AML-193 (cell line): Measurements from ENCODE around the gene ACSS2.

ENCODE experiments used
- DNase-seq, 2 experiments: peaks; one replicate each; lab custom pipeline; 2025; lab: John Stamatoyannopoulos, UW

The ACSS2 gene

DNA sequence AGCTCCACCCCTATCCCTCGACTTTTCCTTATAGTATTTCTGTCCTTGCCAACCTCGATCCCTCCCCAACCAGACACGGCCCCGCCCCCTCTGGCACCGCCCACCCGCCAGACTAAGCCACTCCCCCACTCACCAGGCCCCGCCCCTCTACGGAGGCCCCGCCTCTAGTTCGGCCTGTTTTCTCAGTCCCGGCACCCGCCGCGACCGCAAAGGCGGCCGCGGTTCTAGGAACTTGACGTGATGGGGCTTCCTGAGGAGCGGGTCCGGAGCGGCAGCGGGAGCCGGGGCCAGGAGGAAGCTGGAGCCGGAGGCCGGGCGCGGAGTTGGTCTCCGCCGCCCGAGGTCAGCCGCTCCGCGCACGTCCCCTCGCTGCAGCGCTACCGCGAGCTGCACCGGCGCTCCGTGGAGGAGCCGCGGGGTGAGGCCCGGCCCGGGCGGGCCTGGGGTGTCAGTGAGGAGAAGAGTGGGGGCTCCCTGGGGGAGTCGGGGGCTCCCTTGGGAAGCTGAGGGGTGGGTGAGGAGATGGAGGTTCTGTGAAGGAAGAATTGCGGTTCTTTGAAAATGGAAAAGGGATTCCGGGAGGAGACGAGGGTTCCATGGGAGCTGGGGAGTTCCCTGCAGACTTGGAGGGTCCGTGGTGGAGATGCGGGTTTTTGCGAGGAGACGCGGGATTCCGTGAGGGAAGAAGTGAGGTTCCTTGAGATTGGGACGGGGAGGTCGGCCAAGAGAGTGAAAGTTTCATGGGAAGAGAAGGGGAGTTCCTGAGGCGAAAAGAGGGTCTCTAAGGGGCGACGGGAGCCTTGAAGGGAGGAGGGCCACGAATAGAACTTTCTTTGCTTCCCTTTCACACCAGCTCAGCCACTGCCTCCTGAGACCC lies at the start of gene ACSS2:
TSS of gene ACSS2 (plus strand) at position 207 of the 877 bp plus-strand sequence. CDS start at position 241, 34 bp downstream.
- DNase-seq, result no peak

- DNase-seq, result no peak
Observed at GRCh38 chr20:34829191-34829590, 47.2 kb upstream of the ACSS2 start.

GRCh38 chr20:34831936-34832335 lies 44.5 kb upstream of the ACSS2 start:
- no peak for DNase-seq

GRCh38 chr20:34834459-34834893 lies 41.9 kb upstream of the ACSS2 start:
- peak; percentile 44 to 59 for DNase-seq

- no peak for DNase-seq
Observed at GRCh38 chr20:34842143-34842542, 34.3 kb upstream of the ACSS2 start.

DNA sequence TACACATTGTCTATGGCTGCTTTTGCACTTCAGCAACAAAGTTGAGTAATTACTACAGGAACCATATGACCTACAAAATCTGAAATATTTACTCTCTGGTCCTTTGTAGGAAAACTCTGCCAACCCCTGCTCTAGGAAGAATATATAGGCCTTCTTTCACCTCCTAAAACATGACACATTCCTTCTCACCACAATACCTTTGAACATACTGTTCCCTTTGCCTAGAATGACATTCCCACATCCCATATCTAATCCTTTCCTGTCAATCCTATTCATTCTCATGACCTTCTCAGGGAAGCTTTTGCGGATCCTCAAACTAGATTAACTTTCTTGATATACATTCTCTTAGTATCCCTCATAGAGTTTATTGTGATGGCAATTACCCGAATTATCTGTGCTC lies 33.0 kb upstream of the ACSS2 start:
- no peak for DNase-seq

GRCh38 chr20:34848597-34848996 lies 27.8 kb upstream of the ACSS2 start:
- DNase-seq, result no peak

DNA sequence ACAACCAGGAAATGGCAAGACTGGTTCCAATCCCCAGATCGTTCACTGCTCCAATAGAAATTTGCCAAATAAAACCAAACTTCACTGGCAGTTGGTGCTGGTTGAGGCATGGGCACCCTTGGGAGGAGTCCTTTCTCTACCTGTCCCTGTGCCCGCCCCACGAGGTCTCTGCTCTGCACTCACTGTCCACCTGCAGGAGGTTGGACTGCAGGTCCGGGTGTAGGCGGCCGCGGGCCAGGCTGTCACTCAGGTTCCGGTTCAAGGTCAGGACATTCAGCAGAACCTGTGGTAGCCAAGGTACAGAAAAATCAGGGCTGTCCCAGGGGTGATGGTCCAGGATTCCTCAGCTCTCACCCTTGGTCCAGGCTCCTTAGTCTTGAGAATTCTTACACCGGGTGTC lies 26.6 kb upstream of the ACSS2 start:
- no peak for DNase-seq

DNA sequence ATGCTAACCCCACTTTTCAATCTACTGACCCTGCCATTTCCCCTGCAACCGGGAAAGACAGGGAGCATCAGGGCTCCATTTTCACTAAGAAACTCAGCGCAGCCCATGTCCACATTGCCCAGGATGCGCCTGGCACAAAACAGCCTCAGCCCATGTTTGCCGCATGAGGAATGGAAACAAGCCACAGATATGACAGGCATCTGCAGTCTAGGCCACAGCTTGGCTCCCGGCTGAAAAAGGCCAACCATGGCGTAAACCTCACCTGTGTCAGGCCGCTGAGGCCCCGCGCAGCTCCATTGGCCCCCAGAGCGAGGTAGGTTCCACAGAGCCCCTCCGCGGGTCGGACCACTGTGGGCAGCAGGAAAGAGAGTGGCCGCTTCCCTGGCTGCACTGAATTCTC lies 25.4 kb upstream of the ACSS2 start:
- DNase-seq, result no peak

GRCh38 chr20:34852298-34852697 lies 24.1 kb upstream of the ACSS2 start:
- DNase-seq, result no peak

- DNase-seq, result no peak
Observed at GRCh38 chr20:34859367-34859766, 17.0 kb upstream of the ACSS2 start.

DNA sequence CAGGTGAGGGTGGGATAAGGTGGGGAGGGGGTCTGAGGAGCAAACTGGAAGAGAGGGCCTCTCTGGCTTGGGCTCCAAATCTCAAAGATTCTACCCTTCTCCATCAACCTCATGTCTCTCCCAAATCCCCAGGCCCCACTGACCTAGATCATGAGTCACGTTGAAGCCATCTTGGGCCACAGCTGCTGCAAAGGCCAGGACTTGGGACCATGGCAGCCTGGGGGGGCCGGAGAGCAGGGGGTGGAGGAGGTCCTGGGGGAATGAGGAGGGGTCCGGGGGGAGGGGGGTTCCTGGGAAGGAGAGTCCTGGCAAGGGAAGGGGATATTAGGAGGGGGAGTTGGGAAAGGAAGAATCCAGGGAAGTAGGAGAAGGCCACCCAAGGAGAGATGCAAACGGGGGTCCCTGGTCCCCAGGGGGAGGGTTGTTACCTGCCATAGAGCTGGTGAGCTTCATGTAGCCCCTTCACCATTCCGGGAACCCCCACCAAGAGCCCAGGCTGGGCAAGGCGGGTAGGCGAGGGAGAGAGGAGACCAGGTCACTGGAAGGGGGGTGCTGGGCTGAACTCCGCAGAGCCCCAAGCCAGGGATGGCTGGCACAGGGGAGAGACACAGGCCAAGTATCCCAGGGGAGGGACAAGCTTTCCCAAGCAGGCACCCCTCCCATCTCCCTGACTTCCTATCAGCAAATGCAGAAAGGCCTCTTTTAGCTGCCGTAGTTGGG lies 16.4 kb upstream of the ACSS2 start:
- no peak for DNase-seq

DNA sequence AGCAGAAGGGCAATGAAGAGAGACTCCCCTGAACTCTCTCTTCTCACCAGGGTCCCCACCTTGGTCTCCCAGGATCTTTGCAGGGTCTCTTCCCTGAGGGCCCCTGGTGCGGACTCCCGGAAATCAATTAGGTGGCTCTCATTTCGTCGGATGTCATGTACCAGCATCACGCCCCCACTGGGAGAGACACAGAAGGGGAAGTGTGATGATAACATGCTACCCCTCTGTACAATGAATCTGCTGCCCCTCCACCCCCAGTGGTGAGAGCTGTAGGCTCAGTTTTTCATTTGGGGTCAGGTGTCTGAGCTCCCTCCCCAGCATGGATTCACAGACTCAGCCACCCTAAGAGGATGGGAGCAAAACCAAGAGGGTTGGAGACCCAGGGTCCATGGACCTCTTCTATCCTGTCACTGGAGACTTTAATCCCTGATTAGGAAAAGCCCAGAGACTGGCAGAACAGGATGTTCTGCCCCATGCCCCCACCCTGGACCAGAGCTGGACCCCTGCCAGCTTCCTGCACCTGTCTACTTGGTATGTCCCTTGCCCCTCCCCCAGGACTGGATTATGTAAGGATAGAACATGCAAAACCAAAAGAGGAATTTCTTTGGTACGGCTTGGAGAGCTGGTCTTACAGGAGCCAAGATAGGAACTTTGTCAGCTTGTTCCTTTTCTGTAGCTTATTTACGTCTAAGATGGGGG lies 14.9 kb upstream of the ACSS2 start:
- no peak for DNase-seq

- DNase-seq, result no peak
Observed at GRCh38 chr20:34862724-34863123, 13.7 kb upstream of the ACSS2 start.

- DNase-seq, result no peak
Observed at GRCh38 chr20:34863421-34863965, 12.9 kb upstream of the ACSS2 start.

- DNase-seq, result no peak
Observed at GRCh38 chr20:34864216-34864615, 12.2 kb upstream of the ACSS2 start.

DNA sequence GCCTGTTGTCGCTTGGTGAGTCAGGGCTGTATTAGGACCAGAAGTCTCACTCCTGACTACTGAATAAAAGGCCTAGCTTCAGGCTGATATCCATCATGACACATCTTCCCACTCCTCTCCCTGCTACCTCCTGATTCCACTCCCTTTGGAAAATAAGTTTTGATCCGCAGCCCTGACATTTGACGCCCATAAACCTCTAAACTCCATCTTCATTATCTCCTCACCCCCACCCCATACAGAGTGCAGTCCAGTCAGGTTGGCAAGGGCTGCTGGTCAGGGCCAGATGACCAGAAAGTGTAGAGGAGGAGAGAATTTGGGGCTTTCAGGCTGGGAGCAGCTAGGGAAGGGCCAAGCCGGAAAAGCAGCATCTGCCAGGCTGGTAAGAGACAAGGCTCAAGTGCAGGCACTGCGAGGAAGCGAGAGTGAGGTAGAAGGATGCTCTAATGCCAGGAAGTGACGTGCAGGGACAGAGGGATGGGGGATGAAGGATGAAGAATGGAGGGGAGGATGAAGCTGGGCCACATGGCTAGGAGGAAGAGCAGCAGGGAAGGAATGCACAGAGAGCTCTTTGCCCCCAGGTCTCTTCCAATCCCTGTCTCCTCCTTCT lies 5.0 kb upstream of the ACSS2 start:
- no peak for DNase-seq

GRCh38 chr20:34871966-34872621 lies 4.3 kb upstream of the ACSS2 start:
- DNase-seq, result no peak

- DNase-seq, result no peak
Observed at GRCh38 chr20:34872622-34873224, 3.7 kb upstream of the ACSS2 start, which contains the start of gene GGT7. Gene GGT7 (minus strand): TSS chr20:34872856. CDS start chr20:34872815, 41 bp downstream.

DNA sequence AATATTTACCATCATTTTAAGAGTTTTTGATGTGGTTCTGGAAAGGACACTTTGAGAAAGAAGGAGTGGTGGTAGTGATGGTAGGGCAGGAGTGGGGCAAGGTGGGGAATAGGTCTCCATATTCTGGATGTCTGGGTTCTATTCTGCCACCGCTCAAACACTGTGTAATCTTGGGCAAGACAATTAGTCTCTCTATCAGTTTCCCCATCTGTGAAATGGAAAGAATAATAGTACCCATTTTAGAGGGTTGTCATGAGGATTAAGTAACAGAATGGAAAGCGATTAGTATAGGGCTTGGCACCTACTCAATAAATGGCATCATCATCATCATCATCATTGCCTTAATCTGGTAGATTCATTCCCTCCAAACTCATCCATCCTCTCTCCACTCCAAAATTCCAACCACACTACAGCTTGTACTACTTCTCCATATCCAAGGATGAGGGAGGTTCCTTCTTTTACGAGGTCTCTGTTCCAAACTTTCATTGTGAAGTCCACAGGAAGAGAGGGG lies 2.8 kb upstream of the ACSS2 start:
- no peak for DNase-seq
